Osteoblast (primary cell): Measurements from ENCODE around the gene ZBTB7C. TPM values are rescaled to one million over a fixed set of nuclear protein-coding genes. Genes with fewer than 3 reads are reported as not detected.

Experiments
- DNase-seq: peaks from one replicate; pipeline ENCODE4 v3.0.0; 2011; ENCODE audit warnings: low spot score, mixed read lengths; ENCODE audit not compliant: insufficient read length; ENCODE audit errors: missing footprints
- H2AFZ ChIP-seq: 2 replicates; pipeline ENCODE4 v1.6.0; 2011; ENCODE audit warnings: mild to moderate bottlenecking, low read length
- H3K27ac ChIP-seq: 2 replicates; pipeline ENCODE4 v1.5.1; 2011; ENCODE audit warnings: mild to moderate bottlenecking, low read depth, low read length, moderate library complexity
- H3K27me3 ChIP-seq: 2 replicates; pipeline ENCODE4 v1.6.0; 2012; ENCODE audit warnings: mild to moderate bottlenecking, control low read depth, inconsistent platforms, low read length, moderate library complexity; ENCODE audit not compliant: insufficient read depth
- H3K36me3 ChIP-seq: 2 replicates; pipeline ENCODE4 v1.5.1; 2011; ENCODE audit warnings: mild to moderate bottlenecking, low read length, control low read depth, moderate library complexity; ENCODE audit not compliant: insufficient read depth
- H3K4me1 ChIP-seq: 2 replicates; pipeline ENCODE4 v1.5.1; 2011; ENCODE audit warnings: mild to moderate bottlenecking, low read length, control low read depth, moderate library complexity; ENCODE audit not compliant: insufficient read depth
- H3K4me2 ChIP-seq: 2 replicates; pipeline ENCODE4 v1.6.0; 2011; ENCODE audit warnings: mild to moderate bottlenecking, low read length; ENCODE audit not compliant: insufficient read depth
- H3K4me3 ChIP-seq: fragments of 200-600 bp; sonication (generic); 3 replicates; pipeline ENCODE4 v1.5.1; 2012; ENCODE audit warnings: mild to moderate bottlenecking, low read length, inconsistent platforms; ENCODE audit not compliant: insufficient read depth
- H3K79me2 ChIP-seq: 2 replicates; pipeline ENCODE4 v1.6.0; 2012; ENCODE audit warnings: mild to moderate bottlenecking, low read length, control low read depth, inconsistent platforms; ENCODE audit not compliant: insufficient read depth
- H3K9me3 ChIP-seq: 2 replicates; pipeline ENCODE4 v1.5.1; 2011; ENCODE audit warnings: low read depth, low read length, control low read depth
- H4K20me1 ChIP-seq: 2 replicates; pipeline ENCODE4 v1.6.0; 2012; ENCODE audit warnings: mild to moderate bottlenecking, low read length, control low read depth; ENCODE audit not compliant: insufficient read depth
- total RNA-seq: library from RNA; depleted of rRNA; stranded (reverse); fragments of >200 nt; gene quantifications from 2 replicates; pipeline ENCODE4 v1.2.3, GENCODE V29; 2012
- TF ChIP-seq, protein P1 (sequence below): IDR thresholded peaks from 2 replicates; pipeline ENCODE4 v1.5.1; 2011; ENCODE audit warnings: mild to moderate bottlenecking, low read depth, low read length, moderate library complexity; ENCODE audit errors: extremely low read depth

The ZBTB7C gene
- total RNA-seq, 1 donor = 0.36 TPM

DNA sequence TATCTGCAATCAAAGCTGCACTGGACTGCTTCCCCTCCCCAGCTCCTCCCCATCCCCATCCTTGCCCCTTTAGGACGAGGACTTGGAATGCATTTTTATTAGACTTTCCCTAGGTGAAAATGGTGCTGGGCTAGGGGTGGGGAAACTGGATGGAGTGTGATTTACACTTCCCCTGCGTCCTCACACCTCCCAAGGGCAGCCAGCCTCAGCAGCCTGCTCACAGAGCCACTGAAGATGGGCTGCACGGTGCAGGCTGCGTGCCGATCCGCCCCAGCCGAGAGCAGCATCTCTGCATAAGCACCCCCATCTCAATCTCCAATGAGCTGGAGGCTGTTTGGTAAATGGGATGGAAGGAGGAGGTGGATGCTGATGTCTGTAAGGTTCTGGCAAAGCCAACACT lies 87.6 kb downstream of the ZBTB7C start:
- H3K4me3 ChIP-seq = no peak overlapping the region
- no peaks in the 10 kb centered on the region for H3K9me3 ChIP-seq
- H3K4me1 ChIP-seq = peaks cover 12% of the 10 kb centered on the region
- no peak for DNase-seq
- TF ChIP-seq, protein P1, sequence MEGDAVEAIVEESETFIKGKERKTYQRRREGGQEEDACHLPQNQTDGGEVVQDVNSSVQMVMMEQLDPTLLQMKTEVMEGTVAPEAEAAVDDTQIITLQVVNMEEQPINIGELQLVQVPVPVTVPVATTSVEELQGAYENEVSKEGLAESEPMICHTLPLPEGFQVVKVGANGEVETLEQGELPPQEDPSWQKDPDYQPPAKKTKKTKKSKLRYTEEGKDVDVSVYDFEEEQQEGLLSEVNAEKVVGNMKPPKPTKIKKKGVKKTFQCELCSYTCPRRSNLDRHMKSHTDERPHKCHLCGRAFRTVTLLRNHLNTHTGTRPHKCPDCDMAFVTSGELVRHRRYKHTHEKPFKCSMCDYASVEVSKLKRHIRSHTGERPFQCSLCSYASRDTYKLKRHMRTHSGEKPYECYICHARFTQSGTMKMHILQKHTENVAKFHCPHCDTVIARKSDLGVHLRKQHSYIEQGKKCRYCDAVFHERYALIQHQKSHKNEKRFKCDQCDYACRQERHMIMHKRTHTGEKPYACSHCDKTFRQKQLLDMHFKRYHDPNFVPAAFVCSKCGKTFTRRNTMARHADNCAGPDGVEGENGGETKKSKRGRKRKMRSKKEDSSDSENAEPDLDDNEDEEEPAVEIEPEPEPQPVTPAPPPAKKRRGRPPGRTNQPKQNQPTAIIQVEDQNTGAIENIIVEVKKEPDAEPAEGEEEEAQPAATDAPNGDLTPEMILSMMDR = no peak
- H3K79me2 ChIP-seq = no peaks in the 10 kb centered on the region
- H3K4me2 ChIP-seq = no peak overlapping the region
- no peak overlapping the region for H3K27ac ChIP-seq
- H3K27me3 ChIP-seq = no peaks in the 10 kb centered on the region
- H2AFZ ChIP-seq = no peak overlapping the region
- H3K36me3 ChIP-seq = no peaks in the 10 kb centered on the region
- no peaks in the 10 kb centered on the region for H4K20me1 ChIP-seq

DNA sequence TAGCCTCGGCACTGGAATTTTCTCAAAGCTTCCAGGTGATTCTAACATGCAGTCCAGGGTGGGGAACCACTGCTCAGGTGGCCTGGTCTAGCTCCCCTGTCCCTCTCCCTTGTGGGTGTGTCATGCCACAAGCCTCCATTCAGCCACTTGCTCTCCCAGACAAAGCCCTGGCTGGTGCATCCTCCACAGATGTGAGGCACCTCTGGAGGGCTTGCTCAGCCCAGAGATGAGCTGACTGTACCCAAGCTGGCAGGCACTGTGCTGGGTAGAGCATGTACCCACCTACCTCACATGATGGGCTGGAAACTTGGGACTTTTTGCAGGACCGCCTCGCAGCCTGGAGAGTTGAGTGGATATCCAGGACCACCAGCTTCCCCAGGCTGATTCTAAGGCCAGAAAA lies 88.1 kb downstream of the ZBTB7C start:
- no peak overlapping the region for H3K4me2 ChIP-seq
- H3K79me2 ChIP-seq = no peaks in the 10 kb centered on the region
- H3K27me3 ChIP-seq = no peaks in the 10 kb centered on the region
- no peak overlapping the region for H3K27ac ChIP-seq
- TF ChIP-seq, protein P1 = no peak
- no peaks in the 10 kb centered on the region for H4K20me1 ChIP-seq
- no peaks in the 10 kb centered on the region for H3K36me3 ChIP-seq
- no peak overlapping the region for H3K4me3 ChIP-seq
- no peak overlapping the region for H2AFZ ChIP-seq
- no peaks in the 10 kb centered on the region for H3K9me3 ChIP-seq
- H3K4me1 ChIP-seq = peaks cover 12% of the 10 kb centered on the region
- no peak for DNase-seq

DNA sequence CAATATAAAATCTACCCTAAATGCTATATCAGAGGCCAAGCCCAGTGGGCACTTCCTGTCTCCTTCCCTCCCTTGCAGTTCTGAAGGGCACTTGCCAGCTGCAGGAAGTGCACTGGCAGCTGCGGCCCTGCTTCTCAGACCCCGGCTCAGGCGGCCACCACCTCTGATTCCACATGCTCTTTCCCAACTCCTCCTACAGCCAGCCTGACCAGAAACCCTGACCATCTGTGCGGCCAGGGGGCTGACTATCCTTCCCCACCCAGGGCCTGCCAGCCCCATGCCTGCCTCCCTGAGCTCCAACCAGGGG lies 88.6 kb downstream of the ZBTB7C start:
- Histone ChIP-seq H3K9me3 (no peaks in the 10 kb centered on the region), H3K79me2 (no peaks in the 10 kb centered on the region), H3K4me1 (peaks cover 12% of the 10 kb centered on the region), H4K20me1 (no peaks in the 10 kb centered on the region), H2AFZ (no peak overlapping the region), H3K36me3 (no peaks in the 10 kb centered on the region), H3K27me3 (no peaks in the 10 kb centered on the region), H3K4me2 (no peak overlapping the region), H3K4me3 (no peak overlapping the region), H3K27ac (no peak overlapping the region)
- no peak for DNase-seq
- TF ChIP-seq, protein P1 = no peak

DNA sequence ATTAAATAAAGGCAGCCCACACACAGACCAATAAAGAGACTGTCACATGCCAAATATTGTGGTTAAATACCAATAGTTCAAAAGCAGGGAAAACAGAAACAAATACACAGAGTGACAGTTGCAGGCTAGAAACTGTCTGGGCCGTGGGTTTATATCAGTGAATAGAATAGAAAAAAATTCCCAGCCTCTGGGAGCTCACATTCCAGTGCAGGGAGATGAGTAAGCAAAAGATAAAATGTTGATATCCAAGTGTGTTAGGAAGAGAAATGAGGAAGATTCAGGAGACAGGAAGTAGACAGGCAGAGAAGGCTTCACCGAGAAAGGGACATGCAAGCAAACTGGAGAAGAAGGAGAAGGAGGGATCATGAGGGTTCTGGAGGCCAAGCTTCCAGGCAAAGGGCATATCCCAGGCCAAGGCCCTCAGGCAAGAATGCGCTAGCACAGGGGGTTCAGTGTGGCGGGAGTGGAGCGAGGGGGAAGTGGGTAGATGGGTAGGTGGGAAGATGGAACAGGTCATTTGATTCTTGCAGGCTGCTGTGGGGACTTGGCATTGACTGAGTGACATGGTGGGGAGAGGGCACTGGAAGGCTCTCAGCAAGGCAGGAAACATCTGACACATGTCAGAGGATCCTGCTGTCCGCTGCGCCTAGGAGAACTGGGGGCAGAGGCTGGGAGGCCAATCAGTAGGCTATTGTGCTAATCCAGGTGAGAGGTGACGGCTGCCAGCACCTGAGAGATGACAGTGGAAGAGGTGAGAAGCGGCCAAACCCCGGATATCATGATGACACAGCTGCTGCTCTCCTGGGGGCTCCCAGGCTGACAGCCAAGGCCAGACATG lies 89.2 kb downstream of the ZBTB7C start:
- Histone ChIP-seq H4K20me1 (no peaks in the 10 kb centered on the region), H3K27me3 (peaks cover under 1% of the 10 kb centered on the region), H3K4me3 (no peak overlapping the region), H3K4me2 (peak overlapping the region; percentile 43), H2AFZ (peak overlapping the region; percentile 71), H3K9me3 (no peaks in the 10 kb centered on the region), H3K4me1 (peaks cover 12% of the 10 kb centered on the region), H3K79me2 (no peaks in the 10 kb centered on the region), H3K27ac (peak overlapping the region; percentile 41), H3K36me3 (no peaks in the 10 kb centered on the region)
- no peak for DNase-seq
- TF ChIP-seq, protein P1 = no peak
